Myocyte (in vitro differentiated cells): ENCODE results near the gene GATA3. TPM values are rescaled to one million over a fixed set of nuclear protein-coding genes. Genes with fewer than 3 reads are reported as not detected.

Experiments used
- DNase-seq: peaks from one replicate; pipeline ENCODE4 v3.0.0-alpha.2; 2012; ENCODE audit warnings: low read depth
- total RNA-seq: library from RNA; depleted of rRNA; stranded (reverse); fragments of >200 nt; gene quantifications from 2 replicates; pipeline ENCODE4 v1.2.3, GENCODE V29; 2014

GATA3 gene
- total RNA-seq, 1 donor from 2014 or later: 0.11 TPM

- no peak for DNase-seq
These were observed 16.3 kb upstream of the GATA3 start for GRCh38 chr10:8037941-8038894.

- DNase-seq: no peak
These were observed 15.1 kb upstream of the GATA3 start for GRCh38 chr10:8039321-8039881.

GRCh38 chr10:8040651-8041050, 13.8 kb upstream of the GATA3 start:
- DNase-seq: no peak

- DNase-seq: no peak
These were observed 13.1 kb upstream of the GATA3 start for GRCh38 chr10:8041284-8041991.

DNA sequence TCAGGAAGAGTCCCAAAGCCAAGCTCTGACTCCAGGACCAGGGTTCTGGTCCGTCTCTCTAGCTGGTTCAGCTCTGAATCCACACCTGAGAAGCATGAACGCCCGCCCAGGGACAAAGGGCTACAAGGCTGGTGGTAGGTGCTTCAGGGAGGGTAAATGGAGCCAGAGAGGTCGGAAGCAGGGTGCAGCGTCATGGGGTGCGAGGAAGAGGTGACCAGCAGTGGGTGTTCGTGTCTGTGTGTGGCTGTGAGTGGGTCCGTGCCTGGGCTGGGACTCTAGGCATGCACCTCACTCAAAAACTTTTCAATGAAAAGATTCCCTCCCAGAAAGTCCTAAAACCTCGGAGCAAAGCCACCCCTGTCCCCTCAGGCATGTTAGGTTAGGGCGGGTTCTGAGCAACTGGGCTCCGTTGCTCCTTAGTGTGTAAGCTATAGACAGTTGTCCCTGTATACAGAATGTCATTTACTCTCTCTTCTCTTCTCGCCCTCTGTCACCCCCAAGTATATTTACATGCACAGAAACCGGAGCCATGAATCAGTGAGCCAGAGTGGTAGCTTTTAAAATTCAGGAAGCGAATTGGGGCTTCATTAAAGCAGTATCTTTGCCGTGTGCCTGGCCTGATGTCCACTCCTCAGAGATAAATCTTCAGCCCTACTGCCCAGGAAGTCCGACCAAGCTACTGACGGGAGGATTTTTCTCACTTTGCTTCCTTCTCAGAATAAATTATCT, 12.3 kb upstream of the GATA3 start:
- no peak for DNase-seq

DNA sequence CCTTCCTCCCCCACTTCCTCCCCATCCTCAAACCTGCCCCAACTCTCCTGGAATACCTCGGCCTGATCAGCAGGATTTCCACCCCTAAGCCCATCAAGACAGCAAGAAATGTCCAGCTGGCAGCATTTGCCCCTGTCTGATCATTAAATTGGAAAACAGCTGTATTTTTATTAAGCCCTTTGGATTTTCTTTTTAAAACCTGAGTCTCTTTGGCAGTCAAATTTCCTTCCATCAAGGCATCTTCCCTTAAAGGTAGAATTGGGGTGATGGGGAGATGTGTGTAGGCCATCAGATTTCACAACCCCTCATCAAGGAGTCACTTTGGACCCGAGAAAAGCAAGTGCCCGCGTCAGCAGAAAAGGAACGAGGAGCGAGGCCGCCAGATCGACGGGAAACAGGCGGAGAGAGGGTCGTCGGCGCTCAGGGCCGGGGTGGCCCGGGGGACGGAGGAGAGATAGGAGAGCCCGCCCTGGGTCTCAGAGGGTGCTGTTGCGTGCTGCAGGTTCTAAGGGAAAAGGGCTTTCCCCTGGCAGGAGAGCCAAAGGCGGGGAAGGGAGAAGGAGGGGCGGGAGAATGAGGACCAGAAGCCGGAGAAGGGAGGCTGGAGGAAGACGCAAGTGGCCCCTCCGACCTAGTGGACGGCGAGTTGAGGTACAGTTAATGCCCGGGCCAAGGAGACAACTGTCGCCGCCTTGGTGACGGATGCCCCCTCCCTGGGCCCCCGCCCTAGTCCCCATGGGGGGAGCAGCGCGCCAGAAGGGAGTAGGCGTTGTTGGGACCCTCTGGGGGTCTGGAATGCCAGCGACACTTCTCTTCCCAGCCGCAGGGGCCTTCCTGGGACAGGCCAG, 11.5 kb upstream of the GATA3 start:
- no peak for DNase-seq

DNA sequence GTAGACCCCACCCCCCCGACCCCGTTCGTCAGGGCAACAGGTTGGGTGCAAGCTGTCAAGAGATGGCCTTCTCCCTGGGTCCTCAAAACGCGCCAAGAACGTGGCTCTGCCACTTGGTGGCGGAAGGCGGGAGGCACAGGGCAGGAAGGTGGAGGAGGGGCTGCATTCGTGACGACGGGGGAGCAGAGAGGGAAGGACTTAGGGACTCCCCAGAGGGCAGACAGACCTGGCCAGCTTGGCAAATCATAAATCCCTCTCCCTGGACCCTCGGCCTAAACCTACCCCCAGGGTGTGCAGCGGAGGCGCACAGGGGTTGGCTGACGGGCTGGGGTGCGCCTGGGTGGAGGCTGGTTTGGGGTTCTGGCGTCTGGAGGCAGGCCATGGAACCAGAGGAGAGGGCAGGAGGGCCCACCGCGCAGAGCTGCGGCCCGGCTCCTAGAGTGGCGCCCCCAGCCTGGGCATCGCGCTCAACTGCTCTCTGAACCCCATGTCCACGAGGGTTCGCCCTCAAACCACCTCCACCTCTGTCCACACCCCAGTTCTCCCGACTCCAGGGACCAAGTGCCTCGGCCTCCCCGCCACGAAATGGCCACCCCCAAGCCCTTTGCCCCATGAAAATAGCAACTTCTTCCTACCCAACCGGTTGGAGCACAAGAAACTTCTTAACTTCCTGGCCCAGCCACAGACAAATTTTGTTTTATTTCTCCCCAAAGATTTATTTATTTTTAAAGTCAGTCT, 10.8 kb upstream of the GATA3 start:
- no peak for DNase-seq

DNA sequence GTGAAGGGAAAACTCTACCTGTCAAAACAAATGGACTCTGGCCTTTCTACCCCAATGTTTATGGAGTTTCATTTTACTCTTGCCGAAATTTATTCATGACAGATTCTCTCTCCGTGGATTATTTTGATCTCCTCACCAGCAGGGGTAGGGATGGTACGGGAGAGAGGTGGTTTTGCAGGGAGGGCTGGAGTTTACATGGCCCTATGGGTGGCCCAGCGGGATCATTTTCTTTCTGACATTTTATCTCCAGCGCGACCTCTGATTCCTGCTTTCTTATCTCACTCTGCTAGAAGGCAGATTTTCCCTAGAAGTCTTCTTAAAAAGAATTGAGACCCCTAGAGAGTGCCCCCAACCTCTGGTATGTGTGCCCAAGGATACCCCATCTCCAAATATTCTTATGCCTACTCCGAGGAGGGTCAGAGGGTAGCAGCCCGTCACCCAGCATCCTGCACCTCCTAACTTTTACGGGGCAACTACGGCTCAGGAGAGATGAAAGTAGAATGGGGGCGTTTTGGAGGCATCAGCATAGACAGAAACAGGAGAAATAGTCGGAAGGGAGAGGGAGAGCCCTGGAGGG, 10.1 kb upstream of the GATA3 start:
- no peak for DNase-seq

GRCh38 chr10:8044908-8045725, 9.4 kb upstream of the GATA3 start:
- DNase-seq: no peak

DNA sequence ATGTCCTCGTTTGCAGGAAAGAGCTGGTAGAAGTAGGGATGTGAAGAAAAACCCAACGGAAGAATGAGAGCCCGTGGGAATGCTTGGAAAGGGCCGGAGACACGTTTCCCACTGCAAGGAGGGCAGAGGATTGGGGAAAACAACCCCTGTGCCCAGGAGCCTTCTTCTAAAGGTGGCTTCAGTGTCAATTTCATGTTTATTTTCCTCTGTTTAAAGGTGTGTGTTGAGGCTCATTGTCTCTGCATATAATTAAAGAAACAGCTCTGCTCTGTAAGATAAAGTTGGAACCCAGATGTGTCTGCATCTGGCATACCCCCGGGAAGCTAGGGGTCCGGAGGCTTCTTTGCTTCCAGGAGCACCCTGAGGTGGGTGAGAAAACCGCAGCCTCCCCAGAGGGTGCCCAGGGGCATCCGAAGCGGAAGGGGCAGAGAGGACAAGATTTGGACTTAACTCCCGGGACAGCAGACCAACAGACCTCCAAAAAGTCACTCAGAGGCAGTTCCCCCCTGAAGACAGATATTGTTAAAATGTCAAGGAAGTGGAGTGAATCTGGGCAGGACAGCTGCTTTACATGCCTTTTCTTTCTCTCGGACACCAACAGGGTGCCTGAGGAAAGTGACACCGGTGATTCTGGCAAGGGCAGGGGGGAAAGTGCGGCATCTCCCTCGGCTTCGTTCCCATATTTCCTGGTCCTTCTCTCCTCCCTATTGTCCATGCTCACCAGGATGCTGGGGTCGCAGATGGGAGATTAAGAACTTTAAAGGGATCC, 8.6 kb upstream of the GATA3 start:
- no peak for DNase-seq

GRCh38 chr10:8047452-8048280, 6.8 kb upstream of the GATA3 start:
- DNase-seq: no peak

- no peak for DNase-seq
These were observed 6.0 kb upstream of the GATA3 start for GRCh38 chr10:8048281-8049008.

- DNase-seq: no peak
These were observed 5.2 kb upstream of the GATA3 start for GRCh38 chr10:8049045-8049864.

DNA sequence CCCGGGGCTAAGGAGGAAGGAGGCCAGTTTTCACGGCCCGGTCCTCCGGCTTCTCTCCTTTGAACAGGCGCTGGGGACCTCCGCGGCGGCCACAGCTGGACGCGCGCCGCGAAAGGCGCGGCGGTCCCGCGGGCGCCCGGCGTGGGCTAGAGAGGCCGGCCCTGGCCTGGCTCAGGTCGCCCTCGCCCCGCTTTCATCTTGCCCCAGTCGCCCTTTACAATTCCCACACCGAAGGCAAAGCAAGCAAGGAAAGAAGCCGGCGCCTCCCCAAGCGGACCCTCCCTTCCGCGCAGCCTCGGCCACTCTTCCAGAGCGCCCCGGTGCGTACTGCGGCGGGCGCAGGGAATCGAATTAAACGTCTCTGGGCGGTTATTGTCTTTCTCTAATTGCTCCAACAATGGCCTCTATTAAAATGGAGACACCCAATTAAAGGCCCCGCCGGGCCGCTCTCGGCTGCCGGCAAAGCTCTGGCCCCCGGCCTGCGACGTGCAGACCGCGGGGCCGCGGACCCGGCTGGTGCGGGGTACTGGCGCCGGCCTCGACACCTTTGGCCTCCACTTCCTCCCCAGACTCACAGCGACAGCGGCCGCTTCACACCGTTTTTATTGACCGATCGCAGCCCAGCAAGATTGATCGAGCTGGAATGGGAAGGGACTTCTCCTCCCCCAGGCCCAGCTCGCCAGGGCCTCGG, 4.5 kb upstream of the GATA3 start:
- DNase-seq: no peak
